Esophagus (tissue), 2 donors: Measurements from ENCODE around the gene AQP9. TPM values are rescaled to one million over a fixed set of nuclear protein-coding genes. Genes with fewer than 3 reads are reported as not detected.

Experiments used
- H3K27ac ChIP-seq, 2 donors: one replicate each; pipeline ENCODE4 v1.5.1; 2013; ENCODE audit warnings: low read depth in 2 of 2, mild to moderate bottlenecking in 2 of 2, inconsistent platforms in 1 of 2, low read length in 1 of 2, moderate library complexity in 1 of 2
- H3K27me3 ChIP-seq, 2 donors: one replicate each; pipeline ENCODE4 v1.6.1; 2013; ENCODE audit warnings: low read length in 2 of 2, control low read depth in 1 of 2, mild to moderate bottlenecking in 1 of 2; ENCODE audit not compliant: insufficient read depth in 2 of 2, control insufficient read depth in 1 of 2
- H3K36me3 ChIP-seq, 2 donors: one replicate each; pipeline ENCODE4 v1.6.1; 2013; ENCODE audit warnings: low read length in 1 of 2; ENCODE audit not compliant: control insufficient read depth in 2 of 2, insufficient read depth in 2 of 2
- H3K4me1 ChIP-seq, 2 donors: one replicate each; pipeline ENCODE4 v1.6.1; 2013; ENCODE audit warnings: low read length in 1 of 2; ENCODE audit not compliant: control insufficient read depth in 2 of 2, insufficient read depth in 2 of 2
- H3K4me3 ChIP-seq, 2 donors: one replicate each; pipeline ENCODE4 v1.5.1; 2013; ENCODE audit warnings: low read length in 2 of 2, mild to moderate bottlenecking in 2 of 2, low read depth in 1 of 2, moderate library complexity in 1 of 2
- H3K9me3 ChIP-seq, 2 donors: one replicate each; pipeline ENCODE4 v1.6.1; 2013; ENCODE audit warnings: mild to moderate bottlenecking in 2 of 2, low read depth in 1 of 2, low read length in 1 of 2, moderate library complexity in 1 of 2; ENCODE audit not compliant: control insufficient read depth in 2 of 2, insufficient read depth in 1 of 2
- WGBS, 2 donors: extraction: QIAGEN DNeasy Blood & Tissue Kit; methylation state at CpG; one replicate each; pipeline ENCODE4 v1.1.7; 2013; 5-methylcytosine and 5-hydroxymethylcytosine counted together
- polyA plus RNA-seq, 2 donors: library from polyadenylated mRNA; stranded (reverse); fragments of 200-250 nt; gene quantifications; one replicate each; pipeline ENCODE4 v1.2.3, GENCODE V29; 2013
- donor health status: healthy with polysubstance abuse.
- donor health status: Bipolar disorder and iron deficiency.

Gene AQP9
- polyA plus RNA-seq, 2 donors, result 0.05 to 0.33 TPM

GRCh38 chr15:58114812-58115211 lies 23.4 kb upstream of the AQP9 start:
- no peaks in the 10 kb centered on the region for H3K4me1 ChIP-seq
- no peaks in the 10 kb centered on the region for H3K27me3 ChIP-seq
- H3K9me3 ChIP-seq, result no peaks in the 10 kb centered on the region
- no peaks in the 10 kb centered on the region for H3K36me3 ChIP-seq
- H3K4me3 ChIP-seq, result no peak overlapping the region
- no peak overlapping the region for H3K27ac ChIP-seq

GRCh38 chr15:58115692-58116091 lies 22.5 kb upstream of the AQP9 start:
- Histone ChIP-seq H3K4me3 (no peak overlapping the region), H3K9me3 (no peaks in the 10 kb centered on the region), H3K27me3 (no peaks in the 10 kb centered on the region), H3K27ac (no peak overlapping the region), H3K36me3 (no peaks in the 10 kb centered on the region), H3K4me1 (no peaks in the 10 kb centered on the region)
- 71 to 87% methylated on average over 1 of the region's 1 CpG for WGBS, 2 donors

- Histone ChIP-seq H3K4me3 (no peak overlapping the region), H3K36me3 (no peaks in the 10 kb centered on the region), H3K27me3 (no peaks in the 10 kb centered on the region), H3K9me3 (no peaks in the 10 kb centered on the region), H3K27ac (no peak overlapping the region), H3K4me1 (no peaks in the 10 kb centered on the region)
- 73 to 75% methylated on average over 1 of the region's 1 CpG for WGBS, 2 donors
These were observed 20.6 kb upstream of the AQP9 start for GRCh38 chr15:58117619-58118018.

- 78 to 79% methylated on average over 5 of the region's 5 CpGs for WGBS, 2 donors
- Histone ChIP-seq H3K4me1 (no peaks in the 10 kb centered on the region), H3K9me3 (no peaks in the 10 kb centered on the region), H3K4me3 (no peak overlapping the region), H3K27ac (no peak overlapping the region), H3K36me3 (no peaks in the 10 kb centered on the region), H3K27me3 (no peaks in the 10 kb centered on the region)
These were observed 19.9 kb upstream of the AQP9 start for GRCh38 chr15:58118272-58118671.

GRCh38 chr15:58119016-58119415 lies 19.2 kb upstream of the AQP9 start:
- Histone ChIP-seq H3K36me3 (no peaks in the 10 kb centered on the region), H3K27ac (no peak overlapping the region), H3K4me3 (no peak overlapping the region), H3K4me1 (no peaks in the 10 kb centered on the region), H3K9me3 (no peaks in the 10 kb centered on the region), H3K27me3 (no peaks in the 10 kb centered on the region)
- WGBS, 2 donors, result 90 to 100% methylated on average over 1 of the region's 1 CpG

- Histone ChIP-seq H3K27ac (no peak overlapping the region), H3K4me1 (no peaks in the 10 kb centered on the region), H3K36me3 (no peaks in the 10 kb centered on the region), H3K27me3 (no peaks in the 10 kb centered on the region), H3K9me3 (no peaks in the 10 kb centered on the region), H3K4me3 (no peak overlapping the region)
- WGBS, 2 donors, result 94 to 96% methylated on average over 1 of the region's 1 CpG
These were observed 13.6 kb upstream of the AQP9 start for GRCh38 chr15:58124585-58124984.

- no peaks in the 10 kb centered on the region for H3K4me1 ChIP-seq
- no peaks in the 10 kb centered on the region for H3K27me3 ChIP-seq
- no peaks in the 10 kb centered on the region for H3K9me3 ChIP-seq
- H3K4me3 ChIP-seq, result no peak overlapping the region
- no peaks in the 10 kb centered on the region for H3K36me3 ChIP-seq
- H3K27ac ChIP-seq, result no peak overlapping the region
These were observed 12.8 kb upstream of the AQP9 start for GRCh38 chr15:58125333-58125732.

- Histone ChIP-seq H3K36me3 (no peaks in the 10 kb centered on the region), H3K27me3 (no peaks in the 10 kb centered on the region), H3K4me3 (no peak overlapping the region), H3K4me1 (no peaks in the 10 kb centered on the region), H3K9me3 (no peaks in the 10 kb centered on the region), H3K27ac (no peak overlapping the region)
- WGBS, 2 donors, result 87 to 88% methylated on average over 4 of the region's 4 CpGs
These were observed 3.3 kb upstream of the AQP9 start for GRCh38 chr15:58134886-58135285.

- Histone ChIP-seq H3K36me3 (no peaks in the 10 kb centered on the region), H3K4me3 (no peak overlapping the region), H3K9me3 (no peaks in the 10 kb centered on the region), H3K27ac (no peak overlapping the region), H3K27me3 (no peaks in the 10 kb centered on the region), H3K4me1 (no peaks in the 10 kb centered on the region)
- WGBS, 2 donors, result 83 to 84% methylated on average over 2 of the region's 2 CpGs
These were observed 2.5 kb upstream of the AQP9 start for GRCh38 chr15:58135511-58136174.

- H3K36me3 ChIP-seq, result no peaks in the 10 kb centered on the region
- WGBS, 2 donors, result 76 to 77% methylated on average over 1 of the region's 1 CpG
These were observed 1.4 kb upstream of the AQP9 start for GRCh38 chr15:58136731-58137130.

More at GRCh38 chr15:58136731-58137130, 1.4 kb upstream of the AQP9 start:
- Histone ChIP-seq H3K27ac (no peak overlapping the region), H3K4me1 (no peaks in the 10 kb centered on the region), H3K9me3 (no peaks in the 10 kb centered on the region), H3K27me3 (no peaks in the 10 kb centered on the region), H3K4me3 (no peak overlapping the region)
